ENCODE data around the gene ABCG1. TPM values are rescaled to one million over a fixed set of nuclear protein-coding genes. Genes with fewer than 3 reads are reported as not detected.

ABCG1 gene
- total RNA-seq, 2 experiments from 2014 or later = 16.7 to 17.3 TPM

DNA sequence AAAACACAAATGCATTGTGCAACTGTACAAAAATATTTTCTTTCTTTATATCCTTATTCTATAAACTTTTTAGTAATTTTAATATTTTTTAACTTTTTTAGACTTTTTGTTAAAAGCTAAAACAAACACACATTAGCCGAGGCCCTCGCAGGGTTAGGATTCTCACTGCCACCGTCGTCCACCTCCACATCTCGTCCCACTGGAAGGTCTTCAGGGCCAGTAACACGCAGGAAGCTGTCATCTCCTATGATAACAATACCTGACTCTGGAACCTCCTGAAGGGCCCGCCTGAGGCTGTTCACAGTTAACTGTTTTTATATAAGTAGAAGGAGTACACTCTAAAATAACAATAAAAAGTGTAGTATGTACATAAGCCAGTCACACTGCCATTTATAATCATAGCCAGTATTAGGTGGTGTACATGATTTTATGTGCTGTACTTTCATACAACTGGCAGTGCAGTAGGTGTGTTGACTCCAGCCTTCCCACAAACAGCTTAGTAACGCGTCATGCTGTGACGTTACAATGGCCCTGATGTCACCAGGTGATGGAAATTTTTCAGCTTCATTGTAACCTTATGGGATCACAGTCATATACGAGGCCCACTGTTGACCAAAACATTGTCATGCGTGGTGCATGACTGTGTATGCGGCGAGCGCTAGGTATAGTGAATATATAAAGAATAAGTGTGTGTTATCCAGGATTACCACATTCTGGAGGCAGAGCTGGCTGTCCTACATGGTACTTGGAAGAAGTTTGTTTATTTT, 123.0 kb downstream of the ABCG1 start:
- H3K9me3 ChIP-seq (ENCODE audit: low read length) = 0 out of 2 replicates have a peak, but pooled peaks cover 3% of the 10 kb centered on the region
- H3K36me3 ChIP-seq (ENCODE audit: insufficient read depth, low read length) = no peaks in the 10 kb centered on the region
- no peak for TF ChIP-seq EZH2phosphoT487 (IDR thresholded peaks at IDR 0.05; ENCODE audit: borderline replicate concordance, low read depth, low read length)
- TF ChIP-seq, protein P1, sequence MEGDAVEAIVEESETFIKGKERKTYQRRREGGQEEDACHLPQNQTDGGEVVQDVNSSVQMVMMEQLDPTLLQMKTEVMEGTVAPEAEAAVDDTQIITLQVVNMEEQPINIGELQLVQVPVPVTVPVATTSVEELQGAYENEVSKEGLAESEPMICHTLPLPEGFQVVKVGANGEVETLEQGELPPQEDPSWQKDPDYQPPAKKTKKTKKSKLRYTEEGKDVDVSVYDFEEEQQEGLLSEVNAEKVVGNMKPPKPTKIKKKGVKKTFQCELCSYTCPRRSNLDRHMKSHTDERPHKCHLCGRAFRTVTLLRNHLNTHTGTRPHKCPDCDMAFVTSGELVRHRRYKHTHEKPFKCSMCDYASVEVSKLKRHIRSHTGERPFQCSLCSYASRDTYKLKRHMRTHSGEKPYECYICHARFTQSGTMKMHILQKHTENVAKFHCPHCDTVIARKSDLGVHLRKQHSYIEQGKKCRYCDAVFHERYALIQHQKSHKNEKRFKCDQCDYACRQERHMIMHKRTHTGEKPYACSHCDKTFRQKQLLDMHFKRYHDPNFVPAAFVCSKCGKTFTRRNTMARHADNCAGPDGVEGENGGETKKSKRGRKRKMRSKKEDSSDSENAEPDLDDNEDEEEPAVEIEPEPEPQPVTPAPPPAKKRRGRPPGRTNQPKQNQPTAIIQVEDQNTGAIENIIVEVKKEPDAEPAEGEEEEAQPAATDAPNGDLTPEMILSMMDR (conservative IDR thresholded peaks at IDR 0.05; ENCODE audit: low read length) = no peak
- ChIA-PET POLR2A (interaction anchor here (0.7 to 2.0 kb wide), 2 partner anchors 21 to 127 kb away, joined by 3 to 4 read pairs; no protein-coding TSS in a partner anchor), CTCF (ENCODE audit: unreplicated experiment) (no interaction called here)
- H3K4me2 ChIP-seq (ENCODE audit: low read length) = no peak overlapping the region
- no peak for DNase-seq (ENCODE audit: low spot score)
- intact Hi-C loops (cut with micrococcal nuclease; ENCODE audit: unreplicated experiment) = no loop called here
- H3K27ac ChIP-seq (ENCODE audit: low read depth, low read length, poor library complexity, severe bottlenecking) = no peak overlapping the region
- H3K79me2 ChIP-seq (ENCODE audit: insufficient read depth, low read depth, low read length) = no peaks in the 10 kb centered on the region
- no peak overlapping the region for H3K4me3 ChIP-seq (ENCODE audit: low read depth, low read length, poor library complexity, severe bottlenecking)
- H2AFZ ChIP-seq (ENCODE audit: low read length) = no peak overlapping the region
- BruUV-seq (replicated peaks) = no TSS peak
- H3K4me1 ChIP-seq (ENCODE audit: insufficient read depth, low read length, poor library complexity, severe bottlenecking) = no peaks in the 10 kb centered on the region
- H4K20me1 ChIP-seq (ENCODE audit: insufficient read depth, low read length) = no peaks in the 10 kb centered on the region
- no peaks in the 10 kb centered on the region for H3K9me2 ChIP-seq (ENCODE audit: insufficient read depth, low read length)

DNA sequence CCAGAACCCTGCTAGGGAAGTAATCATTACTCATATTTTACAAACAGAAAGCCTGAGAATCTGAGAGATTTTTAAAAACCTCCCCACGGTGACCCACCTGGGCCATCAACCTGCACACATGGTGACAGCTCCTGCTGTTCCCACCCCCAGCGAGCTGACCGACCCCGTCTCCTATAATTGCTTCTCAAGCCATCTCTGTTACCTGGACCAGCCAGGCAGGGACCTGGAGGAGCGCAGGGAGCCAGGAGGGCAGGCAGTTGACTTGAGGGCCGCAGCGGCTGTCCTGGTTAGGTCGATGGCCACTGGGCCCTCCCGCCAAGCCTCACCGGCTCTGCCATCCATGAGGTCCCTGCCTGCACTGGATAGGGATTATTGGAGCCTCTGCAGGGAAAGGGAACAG, 124.2 kb downstream of the ABCG1 start:
- no peak for TF ChIP-seq EZH2phosphoT487 (IDR thresholded peaks at IDR 0.05; ENCODE audit: borderline replicate concordance, low read depth, low read length)
- TF ChIP-seq, protein P1 (conservative IDR thresholded peaks at IDR 0.05; ENCODE audit: low read length) = no peak
- no peak overlapping the region for H3K4me2 ChIP-seq (ENCODE audit: low read length)
- CTCF ChIA-PET (ENCODE audit: unreplicated experiment) = no interaction called here

DNA sequence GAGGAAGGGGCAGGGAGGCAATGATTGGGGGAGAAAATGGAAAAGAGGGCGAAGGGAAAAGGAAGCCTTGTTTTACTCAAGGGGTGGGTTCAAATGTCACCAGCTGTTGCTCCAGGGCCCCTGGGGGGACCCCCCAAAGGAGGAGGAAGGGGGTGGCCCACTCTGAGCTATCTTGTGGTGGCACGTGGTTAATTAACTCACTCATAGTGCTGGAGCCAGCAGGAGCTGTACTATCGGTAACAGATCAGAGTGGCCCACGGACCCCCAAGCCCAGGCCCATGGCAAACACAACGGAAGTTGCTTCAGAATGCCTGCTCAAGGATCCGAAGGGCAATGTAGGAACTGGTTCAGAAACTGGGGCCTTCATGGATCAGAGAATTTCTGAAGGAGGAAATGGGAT, 124.6 kb downstream of the ABCG1 start:
- BruUV-seq (replicated peaks) = no TSS peak
- Histone ChIP-seq H3K79me2 (ENCODE audit: insufficient read depth, low read depth, low read length) (no peaks in the 10 kb centered on the region), H4K20me1 (ENCODE audit: insufficient read depth, low read length) (no peaks in the 10 kb centered on the region), H3K27ac (ENCODE audit: low read depth, low read length, poor library complexity, severe bottlenecking) (no peak overlapping the region), H3K9me3 (ENCODE audit: low read length) (no peaks in the 10 kb centered on the region), H3K36me3 (ENCODE audit: insufficient read depth, low read length) (no peaks in the 10 kb centered on the region), H3K4me2 (ENCODE audit: low read length) (no peak overlapping the region), H3K4me1 (ENCODE audit: insufficient read depth, low read length, poor library complexity, severe bottlenecking) (no peaks in the 10 kb centered on the region), H2AFZ (ENCODE audit: low read length) (no peak overlapping the region), H3K4me3 (ENCODE audit: low read depth, low read length, poor library complexity, severe bottlenecking) (no peak overlapping the region), H3K9me2 (ENCODE audit: insufficient read depth, low read length) (no peaks in the 10 kb centered on the region)
- ChIA-PET POLR2A (interaction anchor here (2.0 kb wide), 1 partner anchor 19 kb away, joined by 4 read pairs; no protein-coding TSS in a partner anchor), CTCF (ENCODE audit: unreplicated experiment) (no interaction called here)
- TF ChIP-seq, protein P1 (conservative IDR thresholded peaks at IDR 0.05; ENCODE audit: low read length) = no peak
- no peak for TF ChIP-seq EZH2phosphoT487 (IDR thresholded peaks at IDR 0.05; ENCODE audit: borderline replicate concordance, low read depth, low read length)
- DNase-seq (ENCODE audit: low spot score) = no peak
- intact Hi-C loops (cut with micrococcal nuclease; ENCODE audit: unreplicated experiment) = no loop called here

More for the DNA sequence above, 124.2 kb downstream of the ABCG1 start:
- H2AFZ ChIP-seq (ENCODE audit: low read length) = no peak overlapping the region
- no peaks in the 10 kb centered on the region for H4K20me1 ChIP-seq (ENCODE audit: insufficient read depth, low read length)
- H3K4me3 ChIP-seq (ENCODE audit: low read depth, low read length, poor library complexity, severe bottlenecking) = no peak overlapping the region
- no peak for DNase-seq (ENCODE audit: low spot score)
- no TSS peak for BruUV-seq (replicated peaks)
- no peaks in the 10 kb centered on the region for H3K9me3 ChIP-seq (ENCODE audit: low read length)
- POLR2A ChIA-PET = interaction anchor here (0.7 to 2.0 kb wide), 2 partner anchors 19 to 567 kb away, joined by 3 to 4 read pairs; no protein-coding TSS in a partner anchor
- H3K9me2 ChIP-seq (ENCODE audit: insufficient read depth, low read length) = no peaks in the 10 kb centered on the region
- no peaks in the 10 kb centered on the region for H3K36me3 ChIP-seq (ENCODE audit: insufficient read depth, low read length)
- intact Hi-C loops (cut with micrococcal nuclease; ENCODE audit: unreplicated experiment) = no loop called here
- H3K79me2 ChIP-seq (ENCODE audit: insufficient read depth, low read depth, low read length) = no peaks in the 10 kb centered on the region
- H3K27ac ChIP-seq (ENCODE audit: low read depth, low read length, poor library complexity, severe bottlenecking) = no peak overlapping the region
- no peaks in the 10 kb centered on the region for H3K4me1 ChIP-seq (ENCODE audit: insufficient read depth, low read length, poor library complexity, severe bottlenecking)
